ENCODE data around the gene RAB38.

DNA sequence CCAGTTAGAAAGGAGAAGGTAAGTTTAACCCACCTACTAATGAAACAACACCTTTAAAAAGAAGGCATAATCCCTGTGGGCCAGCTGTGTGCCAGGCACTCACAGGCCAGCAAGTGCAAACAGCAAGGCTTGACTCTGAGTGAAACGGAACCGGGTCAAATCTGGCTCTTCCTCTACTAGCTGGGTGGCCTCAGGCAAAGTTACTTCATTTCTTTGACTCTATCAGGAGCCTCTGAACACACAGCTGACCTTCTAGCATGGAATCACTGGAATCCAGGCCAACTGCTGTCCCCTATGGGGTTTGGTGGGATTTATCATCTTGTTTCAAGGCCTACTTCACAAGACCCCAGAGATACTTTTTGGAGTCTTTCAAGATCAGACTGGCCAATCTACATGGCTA lies 3.3 kb downstream of the RAB38 start:
- TF ChIP-seq CTCF (IDR thresholded peaks at IDR 0.05) = no peak
- no peak for TF ChIP-seq POLR2AphosphoS5 (IDR thresholded peaks at IDR 0.05; ENCODE audit: insufficient read depth in 1 of 2, low read depth in 1 of 2)

Measured in vagina (tissue), 2 donors.